Endothelial cell of umbilical vein (primary cell): ENCODE results near the gene KIF26B. TPM values are rescaled to one million over a fixed set of nuclear protein-coding genes. Genes with fewer than 3 reads are reported as not detected.

ENCODE experiments used
- BruUV-seq: library from RNA; stranded (reverse); fragments of 400-500 nt; replicated peaks from 2 replicates; lab custom pipeline; 2021; lab: Mats Ljungman, UMichigan
- CTCF ChIA-PET: fragments of 300-600, 350-600 bp; sonication (Branson Sonifier 250); formaldehyde crosslinking; loops from one replicate; lab custom pipeline; 2021; ENCODE audit warnings: antibody characterized with exemption, inconsistent platforms; lab: Charles Lee
- POLR2A ChIA-PET: fragments of 300-600, 350-600 bp; sonication (Branson Sonifier 250); formaldehyde crosslinking; loops from one replicate; lab custom pipeline; 2021; ENCODE audit warnings: antibody characterized with exemption, inconsistent platforms; lab: Charles Lee
- DNase-seq: peaks from one replicate; pipeline ENCODE4 v3.0.0-alpha.2; 2011; ENCODE audit warnings: low read depth, low spot score
- FAIRE-seq: peaks from 2 replicates; lab custom pipeline; 2011; peaks lifted over from hg19 to GRCh38; lab: Jason Lieb, UNC
- H2AFZ ChIP-seq: 2 replicates; pipeline ENCODE4 v1.6.0; 2012; ENCODE audit warnings: low read depth, low read length, control low read depth, inconsistent platforms
- H3K27ac ChIP-seq: 2 replicates; pipeline ENCODE4 v1.5.1; 2011; ENCODE audit warnings: low read depth, mild to moderate bottlenecking, control low read depth, low read length, moderate library complexity; ENCODE audit not compliant: insufficient read depth
- H3K27me3 ChIP-seq, 2 experiments: 2 replicates each; pipeline versions ENCODE4 v1.6.0 to v1.6.1; 2011; ENCODE audit warnings: low read length in 2 of 2, mixed read lengths in 1 of 2; ENCODE audit not compliant: control insufficient read depth in 2 of 2, insufficient read depth in 2 of 2
- H3K36me3 ChIP-seq, 2 experiments: 2 replicates in 1 of 2; 3 replicates in 1 of 2; pipeline ENCODE4 v1.5.1; 2011; ENCODE audit warnings: low read length in 2 of 2, mild to moderate bottlenecking in 1 of 2, moderate library complexity in 1 of 2; ENCODE audit not compliant: control insufficient read depth in 2 of 2, insufficient read depth in 2 of 2; ENCODE audit errors: extremely low read depth in 1 of 2
- H3K4me1 ChIP-seq: 3 replicates; pipeline ENCODE4 v1.5.1; 2011; ENCODE audit warnings: mild to moderate bottlenecking, low read length; ENCODE audit not compliant: control insufficient read depth, insufficient read depth; ENCODE audit errors: extremely low read depth
- H3K4me2 ChIP-seq: 2 replicates; pipeline ENCODE4 v1.6.1; 2011; ENCODE audit warnings: low read length, control low read depth, mixed read lengths; ENCODE audit not compliant: insufficient read depth
- H3K4me3 ChIP-seq, 3 experiments: fragments of 200-600 bp in 1 of 3; sonication (generic), shearing (Covaris generic) in 1 of 3; replicated peaks in 1 of 3; 2 replicates each; pipeline ENCODE4 v1.5.1; 2011 to 2016; ENCODE audit warnings: control low read depth in 3 of 3, low read length in 3 of 3, mild to moderate bottlenecking in 2 of 3, inconsistent platforms in 1 of 3, low read depth in 1 of 3, moderate library complexity in 1 of 3; ENCODE audit not compliant: insufficient read depth in 1 of 3
- H3K79me2 ChIP-seq: 2 replicates; pipeline ENCODE4 v1.6.0; 2012; ENCODE audit warnings: low read length, inconsistent platforms; ENCODE audit not compliant: control insufficient read depth, insufficient read depth
- H3K9ac ChIP-seq: replicated peaks from 2 replicates; pipeline ENCODE3; 2011; ENCODE audit warnings: low read length, control low read depth; ENCODE audit not compliant: insufficient read depth; ENCODE audit errors: extremely low read depth
- H3K9me1 ChIP-seq: replicated peaks from 3 replicates; pipeline ENCODE4 v1.6.0; 2011; ENCODE audit warnings: mild to moderate bottlenecking, low read length; ENCODE audit not compliant: control insufficient read depth, insufficient read depth; ENCODE audit errors: extremely low read depth
- H3K9me3 ChIP-seq: replicated peaks from 2 replicates; pipeline ENCODE4 v1.5.1; 2012; ENCODE audit warnings: low read length, inconsistent platforms; ENCODE audit not compliant: control insufficient read depth, insufficient read depth
- H4K20me1 ChIP-seq: replicated peaks from 2 replicates; pipeline ENCODE3; 2011; ENCODE audit warnings: mild to moderate bottlenecking, low read length; ENCODE audit not compliant: control insufficient read depth, insufficient read depth; ENCODE audit errors: extremely low read depth
- CTCF ChIP-seq, 2 donors: IDR thresholded peaks; 1 replicate in 1 of 2; 2 replicates in 1 of 2; pipeline ENCODE4 v1.5.1; 2011; ENCODE audit warnings: low read length in 2 of 2, mild to moderate bottlenecking in 2 of 2, moderate library complexity in 2 of 2, control low read depth in 1 of 2, inconsistent platforms in 1 of 2, low read depth in 1 of 2; ENCODE audit not compliant: insufficient read depth in 1 of 2; ENCODE audit errors: extremely low read depth in 1 of 2
- EZH2 ChIP-seq: IDR thresholded peaks from 2 replicates; pipeline ENCODE4 v1.6.1; 2012; ENCODE audit warnings: borderline replicate concordance, low read depth, mild to moderate bottlenecking, moderate library complexity, low read length, inconsistent platforms; ENCODE audit not compliant: severe bottlenecking
- FOS ChIP-seq: IDR thresholded peaks from 2 replicates; pipeline ENCODE4 v1.6.1; 2011; ENCODE audit warnings: mild to moderate bottlenecking, low read length, moderate library complexity, borderline replicate concordance; ENCODE audit not compliant: insufficient read depth
- GATA2 ChIP-seq: IDR thresholded peaks from 2 replicates; pipeline ENCODE4 v1.7.0; 2011; ENCODE audit warnings: low read depth, mild to moderate bottlenecking, moderate library complexity, mixed read lengths, low read length; ENCODE audit not compliant: insufficient read length, insufficient read depth
- JUN ChIP-seq: IDR thresholded peaks from 2 replicates; pipeline ENCODE4 v1.6.1; 2011; ENCODE audit warnings: borderline replicate concordance, low read depth; ENCODE audit not compliant: insufficient read length, insufficient read depth
- MAX ChIP-seq: IDR thresholded peaks from 2 replicates; pipeline ENCODE4 v1.6.1; 2011; ENCODE audit not compliant: insufficient read depth, insufficient read length
- MYC ChIP-seq: IDR thresholded peaks from one replicate; pipeline ENCODE4 v1.6.1; 2011; ENCODE audit warnings: mild to moderate bottlenecking, low read depth, low read length
- POLR2A ChIP-seq: IDR thresholded peaks from 2 replicates; pipeline ENCODE4 v1.6.1; 2012; ENCODE audit warnings: low read depth, mild to moderate bottlenecking, control low read depth, low read length
- POLR2AphosphoS5 ChIP-seq: IDR thresholded peaks from 2 replicates; pipeline ENCODE4 v1.6.1; 2012; ENCODE audit warnings: low read depth, mild to moderate bottlenecking, control low read depth, low read length, moderate library complexity; ENCODE audit not compliant: insufficient read depth
- dilution Hi-C: fragments of 300-500 bp; cut with MboI; formaldehyde crosslinking; loops from one replicate; pipeline ENCODE4 v1.15.0; 2019; ENCODE audit warnings: low sequenced_read_pairs; ENCODE audit not compliant: extremely low pct_ligation_motif_present
- intact Hi-C: fragments of 100-400 bp; cut with micrococcal nuclease; formaldehyde crosslinking; loops from one replicate; pipeline ENCODE4 v1.10.0; 2022
- polyA plus RNA-seq, 4 experiments: library from polyadenylated mRNA; depleted of rRNA in 3 of 4; stranded (reverse) in 3 of 4; unstranded in 1 of 4; fragments of >200 nt; gene quantifications; 2 replicates each; pipeline versions ENCODE4 v1.2.1 to v1.2.3, GENCODE V29; 2011 to 2012; ENCODE audit warnings: missing spikeins in 1 of 4
- total RNA-seq: library from RNA; stranded (reverse); gene quantifications from 2 replicates; pipeline ENCODE4 v1.2.3, GENCODE V29; 2021

The KIF26B gene
- total and polyA plus RNA-seq, 2 donors (not counting 3 experiments of a cell fraction or from before 2014, with no cell fraction given), result 0.04 to 0.49 TPM

- dilution Hi-C loops (no loop called here), intact Hi-C loops (no loop called here)
- Histone ChIP-seq H4K20me1 (no peaks in the 10 kb centered on the region), H3K4me3 (no peak overlapping the region), H3K27me3 (no peaks in the 10 kb centered on the region), H3K27ac (no peak overlapping the region), H3K9ac (no peak overlapping the region), H3K79me2 (no peaks in the 10 kb centered on the region), H3K36me3 (no peaks in the 10 kb centered on the region), H3K4me2 (no peak overlapping the region), H3K9me3 (no peaks in the 10 kb centered on the region), H3K9me1 (no peaks in the 10 kb centered on the region), H3K4me1 (no peaks in the 10 kb centered on the region), H2AFZ (no peak overlapping the region)
- ChIA-PET POLR2A (no interaction called here), CTCF (no interaction called here)
- DNase-seq (no peak), FAIRE-seq (no peak)
- no TSS peak for BruUV-seq
- TF ChIP-seq JUN, result no peak
- no peak for TF ChIP-seq GATA2
- no peak for TF ChIP-seq FOS
- no peak for TF ChIP-seq EZH2
- TF ChIP-seq POLR2AphosphoS5, result no peak
- no peak for TF ChIP-seq POLR2A
- no peak for TF ChIP-seq MYC
- no peak for TF ChIP-seq CTCF (IDR thresholded peaks at IDR 0.05; ENCODE audit: extremely low read depth in 1 of 2, insufficient read depth in 1 of 2, low read depth in 1 of 2, low read length in 2 of 2)
- TF ChIP-seq MAX, result no peak
Observed at GRCh38 chr1:245609354-245610150, 454.8 kb downstream of the KIF26B start.
